Coronary artery (tissue), 2 donors: ENCODE data around the gene SAFB2.

Source experiments
- DNase-seq: peaks from one replicate; pipeline ENCODE4 v3.0.0-alpha.2; 2017; ENCODE audit warnings: low spot score
- H3K27ac ChIP-seq, 2 donors: fragments of 200-600 bp; sonication (generic); one replicate each; pipeline ENCODE4 v1.5.1; 2016 to 2019
- H3K4me3 ChIP-seq: fragments of 200-600 bp; sonication (generic); 2 replicates; pipeline ENCODE4 v1.5.1; 2016; ENCODE audit warnings: mild to moderate bottlenecking, moderate library complexity
- TF ChIP-seq, protein P1 (sequence below): fragments of 200-600 bp; sonication (generic); IDR thresholded peaks from one replicate; pipeline ENCODE4 v1.5.1; 2019; ENCODE audit warnings: antibody characterized with exemption

SAFB2 gene

GRCh38 chr19:5541456-5541855, 81.1 kb downstream of the SAFB2 start:
- Histone ChIP-seq H3K27ac (no peak overlapping the region), H3K4me3 (no peak overlapping the region)
- DNase-seq: no peak
- TF ChIP-seq, protein P1, sequence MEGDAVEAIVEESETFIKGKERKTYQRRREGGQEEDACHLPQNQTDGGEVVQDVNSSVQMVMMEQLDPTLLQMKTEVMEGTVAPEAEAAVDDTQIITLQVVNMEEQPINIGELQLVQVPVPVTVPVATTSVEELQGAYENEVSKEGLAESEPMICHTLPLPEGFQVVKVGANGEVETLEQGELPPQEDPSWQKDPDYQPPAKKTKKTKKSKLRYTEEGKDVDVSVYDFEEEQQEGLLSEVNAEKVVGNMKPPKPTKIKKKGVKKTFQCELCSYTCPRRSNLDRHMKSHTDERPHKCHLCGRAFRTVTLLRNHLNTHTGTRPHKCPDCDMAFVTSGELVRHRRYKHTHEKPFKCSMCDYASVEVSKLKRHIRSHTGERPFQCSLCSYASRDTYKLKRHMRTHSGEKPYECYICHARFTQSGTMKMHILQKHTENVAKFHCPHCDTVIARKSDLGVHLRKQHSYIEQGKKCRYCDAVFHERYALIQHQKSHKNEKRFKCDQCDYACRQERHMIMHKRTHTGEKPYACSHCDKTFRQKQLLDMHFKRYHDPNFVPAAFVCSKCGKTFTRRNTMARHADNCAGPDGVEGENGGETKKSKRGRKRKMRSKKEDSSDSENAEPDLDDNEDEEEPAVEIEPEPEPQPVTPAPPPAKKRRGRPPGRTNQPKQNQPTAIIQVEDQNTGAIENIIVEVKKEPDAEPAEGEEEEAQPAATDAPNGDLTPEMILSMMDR: no peak

DNA sequence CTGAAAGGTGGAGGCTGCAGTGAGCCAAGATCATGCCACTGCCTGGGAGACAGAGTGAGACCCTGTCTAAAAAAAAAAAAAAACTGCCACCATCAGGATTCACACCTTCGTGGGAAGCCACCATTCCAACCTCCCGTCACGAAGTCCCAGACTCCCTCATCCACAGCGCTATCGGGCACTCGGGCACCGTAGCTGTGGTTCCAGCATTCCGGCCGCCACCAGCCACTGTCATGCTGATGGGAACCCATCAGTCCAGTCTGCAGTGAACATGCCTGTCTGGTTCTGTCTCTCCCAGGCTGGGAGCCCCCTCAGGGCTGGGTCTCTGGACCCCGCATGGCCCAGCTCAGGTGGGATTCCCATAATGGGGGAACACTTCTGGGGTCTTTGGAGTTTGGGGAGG, 82.4 kb downstream of the SAFB2 start:
- TF ChIP-seq, protein P1: no peak

DNA sequence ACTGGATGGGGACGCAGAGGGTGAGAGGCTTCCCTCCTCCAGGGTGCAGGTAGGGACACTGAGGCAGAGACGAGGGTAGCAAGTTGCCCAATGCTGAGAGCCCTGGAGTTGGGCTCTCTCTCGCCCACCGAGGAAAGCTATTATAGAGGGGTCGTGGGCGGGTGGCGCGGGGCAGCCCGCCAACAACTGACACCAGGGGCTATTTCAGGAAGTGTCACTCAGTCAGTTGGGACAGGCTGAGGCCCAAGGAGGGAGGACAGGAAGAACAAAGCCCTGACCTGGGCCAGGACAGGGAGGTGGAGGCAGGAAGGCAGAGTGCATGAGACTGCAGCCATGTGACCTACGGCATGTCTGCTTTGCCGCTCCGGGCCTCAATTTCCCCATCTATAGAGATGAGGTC, 84.7 kb downstream of the SAFB2 start:
- TF ChIP-seq, protein P1: no peak
- H3K4me3 ChIP-seq: no peak overlapping the region
- no peak for DNase-seq
- no peak overlapping the region for H3K27ac ChIP-seq

More for the DNA sequence above, 82.4 kb downstream of the SAFB2 start:
- H3K27ac ChIP-seq: no peak overlapping the region
- H3K4me3 ChIP-seq: no peak overlapping the region
- DNase-seq: no peak
